Effector memory CD4-positive, alpha-beta T cell (primary cell): ENCODE results near the gene LEKR1.

Experiments used
- DNase-seq, 3 donors: peaks; one replicate each; pipeline ENCODE4 v3.0.0-alpha.2; 2020
- H3K27ac ChIP-seq: 2 replicates; pipeline ENCODE4 v1.7.0; 2013; ENCODE audit warnings: mild to moderate bottlenecking, low read length, moderate library complexity; ENCODE audit not compliant: insufficient read depth, poor library complexity, severe bottlenecking
- H3K27me3 ChIP-seq: replicated peaks from 2 replicates; pipeline ENCODE4 v1.7.0; 2013; ENCODE audit warnings: mild to moderate bottlenecking, low read length; ENCODE audit not compliant: insufficient read depth, control insufficient read depth, poor library complexity, severe bottlenecking
- H3K36me3 ChIP-seq: 2 replicates; pipeline ENCODE4 v1.7.0; 2013; ENCODE audit warnings: mild to moderate bottlenecking, low read length, moderate library complexity; ENCODE audit not compliant: control insufficient read depth, insufficient read depth
- H3K4me1 ChIP-seq: 2 replicates; pipeline ENCODE4 v1.7.0; 2013; ENCODE audit warnings: low read length, mild to moderate bottlenecking; ENCODE audit not compliant: control insufficient read depth, insufficient read depth, poor library complexity, severe bottlenecking
- H3K4me3 ChIP-seq: 2 replicates; pipeline ENCODE4 v1.7.0; 2013; ENCODE audit warnings: low read length, low read depth, mild to moderate bottlenecking; ENCODE audit not compliant: insufficient read depth, poor library complexity, severe bottlenecking
- H3K9me3 ChIP-seq: 2 replicates; pipeline ENCODE4 v1.7.0; 2013; ENCODE audit warnings: mild to moderate bottlenecking, low read length, moderate library complexity; ENCODE audit not compliant: control insufficient read depth

Gene LEKR1

DNA sequence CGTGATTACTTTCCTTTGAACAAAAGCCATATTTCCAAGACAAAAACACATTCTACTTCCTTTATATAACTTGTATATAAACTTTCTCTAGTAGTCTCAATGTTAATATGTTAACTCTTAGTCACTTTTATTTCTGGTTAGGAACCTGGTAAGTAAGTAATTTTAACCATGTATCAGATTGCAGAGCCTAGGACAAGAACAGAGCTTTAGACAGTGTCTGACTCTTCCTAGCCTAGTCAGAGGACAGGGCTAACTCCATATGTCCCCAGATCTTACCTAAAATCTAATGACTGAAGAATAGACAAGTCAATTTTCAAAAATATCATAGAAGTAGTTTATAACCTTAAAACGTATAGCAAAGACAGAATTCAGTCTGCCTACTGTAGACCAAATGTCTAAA lies 8.3 kb downstream of the LEKR1 start:
- Histone ChIP-seq H3K4me3 (no peak overlapping the region), H3K9me3 (no peaks in the 10 kb centered on the region), H3K27ac (no peak overlapping the region), H3K27me3 (no peaks in the 10 kb centered on the region), H3K4me1 (no peaks in the 10 kb centered on the region), H3K36me3 (no peaks in the 10 kb centered on the region)
- no peak for DNase-seq

DNA sequence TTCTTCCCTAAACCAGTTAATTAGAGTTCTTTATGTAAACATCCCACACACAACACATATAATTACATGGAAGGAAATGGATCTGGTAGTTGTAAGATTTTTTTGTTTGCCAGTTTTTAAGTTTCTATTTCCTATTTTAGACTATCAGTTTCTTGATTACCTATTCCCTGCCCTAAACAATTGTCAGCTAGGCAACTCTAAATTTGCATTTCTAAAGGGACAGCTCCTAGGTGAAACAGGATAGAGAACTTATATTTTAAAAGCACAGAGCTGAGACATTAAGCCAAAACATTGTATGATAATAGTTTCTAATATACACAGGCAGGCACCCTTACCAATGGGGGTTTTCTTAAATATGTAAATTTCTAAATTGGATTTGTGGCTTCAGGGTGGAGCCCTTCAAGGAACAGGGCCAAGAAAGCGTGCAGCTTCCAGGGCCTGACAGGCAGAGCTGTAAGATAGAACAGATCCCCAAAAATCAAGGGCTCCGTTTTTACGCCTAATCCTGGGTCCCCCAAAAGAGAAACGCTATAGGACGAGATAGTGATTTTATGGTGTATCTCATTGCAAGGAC lies 8.9 kb downstream of the LEKR1 start:
- H3K4me1 ChIP-seq = no peaks in the 10 kb centered on the region
- DNase-seq = no peak
- no peak overlapping the region for H3K4me3 ChIP-seq
- no peaks in the 10 kb centered on the region for H3K9me3 ChIP-seq
- H3K36me3 ChIP-seq = no peaks in the 10 kb centered on the region
- H3K27ac ChIP-seq = no peak overlapping the region
- H3K27me3 ChIP-seq = no peaks in the 10 kb centered on the region

DNA sequence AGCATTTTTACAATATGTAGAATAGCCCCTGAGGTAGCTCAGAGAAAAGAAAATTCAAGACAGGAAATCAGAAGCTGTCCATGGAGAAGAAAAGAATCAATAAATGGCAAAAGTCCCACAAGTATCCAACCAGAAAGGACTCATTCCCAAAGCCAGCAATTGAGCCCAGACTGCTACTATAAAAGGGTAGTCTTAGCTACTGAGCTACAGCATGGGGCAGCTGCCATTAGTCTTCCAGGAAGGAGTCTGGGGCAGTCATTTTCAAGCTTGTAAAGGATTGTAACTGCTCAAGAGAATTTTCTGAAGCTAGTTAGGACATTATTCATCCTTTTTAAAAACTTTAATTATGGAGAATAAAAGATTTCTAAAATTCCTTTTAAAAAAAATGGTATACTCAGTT lies 10.5 kb downstream of the LEKR1 start:
- Histone ChIP-seq H3K4me3 (no peak overlapping the region), H3K27me3 (no peaks in the 10 kb centered on the region), H3K27ac (no peak overlapping the region), H3K9me3 (no peaks in the 10 kb centered on the region), H3K36me3 (no peaks in the 10 kb centered on the region), H3K4me1 (no peaks in the 10 kb centered on the region)
- DNase-seq = no peak

DNA sequence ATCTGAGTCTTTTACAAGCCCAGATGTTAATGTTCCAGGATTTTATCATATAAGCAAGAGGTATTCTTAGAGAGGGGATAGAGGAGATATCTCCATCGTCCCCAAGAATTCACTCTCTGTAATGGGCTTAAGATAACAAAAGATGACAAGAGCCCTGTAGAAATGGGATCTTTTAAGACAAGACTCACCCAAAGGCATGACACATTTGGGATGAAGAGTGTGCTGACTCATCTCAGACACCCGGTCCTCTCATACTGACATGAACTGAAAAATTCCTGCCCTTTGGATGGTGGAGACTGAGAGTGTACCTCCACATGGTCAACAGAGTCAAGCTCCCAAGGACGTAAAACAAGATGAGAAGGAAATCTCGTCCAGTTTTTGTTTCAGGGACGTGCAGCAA lies 11.0 kb downstream of the LEKR1 start:
- Histone ChIP-seq H3K4me1 (no peaks in the 10 kb centered on the region), H3K36me3 (no peaks in the 10 kb centered on the region), H3K4me3 (no peak overlapping the region), H3K9me3 (no peaks in the 10 kb centered on the region), H3K27ac (no peak overlapping the region), H3K27me3 (no peaks in the 10 kb centered on the region)
- no peak for DNase-seq

DNA sequence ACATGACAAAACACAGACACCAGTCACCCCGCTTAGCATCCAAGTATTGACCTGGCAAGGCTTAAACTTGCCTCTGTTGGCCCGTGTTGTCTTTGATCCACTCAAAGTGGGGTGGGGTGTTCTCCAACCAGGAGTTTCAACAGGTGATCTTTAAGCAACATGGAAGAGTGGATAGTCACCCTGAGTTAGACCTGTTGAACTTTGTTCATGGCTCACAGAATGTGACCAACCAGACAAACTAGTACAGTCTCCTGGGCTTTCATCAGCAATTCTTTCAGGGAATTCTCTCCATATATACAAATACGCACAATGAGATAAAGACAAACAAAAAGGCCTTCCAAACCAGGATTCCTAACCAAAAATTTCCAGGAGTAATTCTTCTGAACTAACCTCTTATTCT lies 11.9 kb downstream of the LEKR1 start:
- Histone ChIP-seq H3K36me3 (no peaks in the 10 kb centered on the region), H3K4me3 (no peak overlapping the region), H3K9me3 (no peaks in the 10 kb centered on the region), H3K27ac (no peak overlapping the region), H3K27me3 (no peaks in the 10 kb centered on the region), H3K4me1 (no peaks in the 10 kb centered on the region)
- DNase-seq = no peak

DNA sequence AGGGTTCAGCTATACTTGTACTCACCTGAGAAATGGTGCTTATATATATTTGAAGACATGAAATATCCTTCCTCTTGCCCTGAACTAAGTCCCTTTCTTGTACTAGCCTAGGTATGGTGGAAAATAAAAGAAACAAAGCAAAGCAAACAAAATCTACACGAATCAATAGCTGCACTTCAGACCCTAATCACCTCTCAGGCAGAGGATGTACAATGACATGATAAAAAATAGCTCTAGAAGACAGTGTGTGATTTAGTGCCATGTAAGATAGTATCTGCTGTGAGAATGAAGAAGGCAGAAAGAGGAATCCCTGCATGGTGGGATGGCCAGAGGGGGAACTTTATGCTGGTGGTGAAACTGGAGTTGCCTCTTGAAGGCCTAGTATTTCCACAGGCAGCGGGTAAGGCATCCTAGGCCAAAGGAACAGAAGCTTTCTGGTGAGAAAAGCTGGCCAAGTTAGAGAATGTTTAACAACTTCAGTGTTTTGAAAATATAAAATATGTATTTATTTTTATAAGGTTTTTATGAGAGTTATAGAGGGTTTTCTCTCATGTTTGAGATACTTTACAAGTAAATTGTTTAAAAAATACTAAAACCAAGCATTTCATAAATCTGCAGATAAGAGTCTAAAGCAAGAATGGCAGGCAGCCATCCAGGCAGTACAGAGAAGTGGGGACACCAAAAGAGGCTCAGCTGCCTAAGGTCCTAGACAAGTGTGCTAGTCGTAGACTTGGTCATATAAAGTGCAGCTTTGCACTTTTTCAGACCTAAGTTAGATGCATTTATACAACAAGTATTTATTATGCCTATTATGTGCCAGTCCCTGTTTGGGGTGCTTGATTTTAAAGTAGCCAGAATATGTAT lies 14.9 kb downstream of the LEKR1 start:
- Histone ChIP-seq H3K9me3 (no peaks in the 10 kb centered on the region), H3K36me3 (no peaks in the 10 kb centered on the region), H3K4me3 (no peak overlapping the region), H3K4me1 (no peaks in the 10 kb centered on the region), H3K27me3 (no peaks in the 10 kb centered on the region), H3K27ac (no peak overlapping the region)
- no peak for DNase-seq

DNA sequence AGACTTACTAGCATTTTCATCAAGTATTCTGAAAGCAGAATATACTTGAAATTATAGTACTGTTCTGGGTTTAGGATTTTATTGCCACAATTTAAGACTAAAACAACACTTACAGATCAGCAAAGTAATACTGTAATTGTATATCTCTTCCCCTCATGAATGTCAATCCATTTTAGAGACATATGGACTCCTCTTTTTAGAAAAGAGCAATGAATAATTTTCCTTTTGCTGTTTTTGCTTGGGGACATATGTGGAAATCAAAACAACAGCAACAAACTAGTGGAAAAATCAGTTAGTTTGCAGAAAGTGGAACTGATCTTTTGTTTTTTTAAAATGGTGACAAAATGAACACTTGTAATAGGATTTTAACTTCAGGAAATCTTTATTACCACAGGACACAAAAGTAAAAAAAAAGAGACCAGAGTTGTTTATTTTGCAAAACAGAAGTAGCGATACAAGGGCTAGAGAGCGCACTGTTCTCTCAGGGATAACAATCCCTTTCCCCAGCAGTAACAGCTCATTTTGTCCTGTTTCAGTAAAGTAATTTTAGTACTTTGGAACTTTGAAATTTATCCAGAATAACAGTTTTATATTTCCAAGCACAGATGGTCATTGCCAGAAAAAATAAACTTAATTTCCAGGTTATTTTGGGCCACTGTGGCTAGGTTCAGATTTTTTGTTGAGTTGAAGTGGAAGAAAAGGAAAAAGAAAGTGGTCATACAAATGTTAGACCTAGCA lies 17.1 kb downstream of the LEKR1 start:
- Histone ChIP-seq H3K36me3 (no peaks in the 10 kb centered on the region), H3K4me3 (no peak overlapping the region), H3K27me3 (no peaks in the 10 kb centered on the region), H3K9me3 (no peaks in the 10 kb centered on the region), H3K4me1 (no peaks in the 10 kb centered on the region), H3K27ac (no peak overlapping the region)
- no peak for DNase-seq

DNA sequence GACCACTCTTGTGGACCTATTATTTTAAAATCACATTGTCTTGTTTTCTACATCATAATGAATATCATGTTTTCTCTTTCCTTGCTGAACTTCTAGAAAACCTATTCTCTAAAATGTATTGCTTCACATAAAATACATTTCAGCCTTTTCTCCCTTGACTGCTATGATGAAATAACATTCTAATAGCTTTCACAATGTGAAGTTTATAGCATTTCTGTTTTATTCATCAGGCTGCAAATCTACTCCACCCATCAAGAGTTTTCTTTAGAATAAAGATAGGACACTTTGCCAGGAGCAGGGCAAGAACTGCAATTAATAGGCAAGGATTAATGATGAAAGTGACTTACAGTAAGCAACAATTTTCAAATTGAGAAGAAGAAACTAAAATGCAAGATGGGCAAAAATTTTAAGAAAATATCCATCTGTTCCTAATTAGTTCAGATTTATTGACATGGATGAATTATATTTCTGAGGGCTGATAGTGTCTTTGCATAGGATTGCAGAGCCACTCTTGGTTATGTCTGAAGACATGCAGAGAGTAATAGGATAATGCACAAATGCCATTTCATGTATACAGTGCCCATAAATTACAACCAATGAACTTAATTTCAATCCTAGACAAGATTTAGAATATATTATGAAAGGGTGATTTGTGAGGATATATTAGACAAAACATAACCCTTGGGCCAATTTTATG lies 21.7 kb downstream of the LEKR1 start:
- Histone ChIP-seq H3K4me1 (no peaks in the 10 kb centered on the region), H3K27me3 (no peaks in the 10 kb centered on the region), H3K27ac (no peak overlapping the region), H3K9me3 (no peaks in the 10 kb centered on the region), H3K4me3 (no peak overlapping the region), H3K36me3 (no peaks in the 10 kb centered on the region)
- no peak for DNase-seq

DNA sequence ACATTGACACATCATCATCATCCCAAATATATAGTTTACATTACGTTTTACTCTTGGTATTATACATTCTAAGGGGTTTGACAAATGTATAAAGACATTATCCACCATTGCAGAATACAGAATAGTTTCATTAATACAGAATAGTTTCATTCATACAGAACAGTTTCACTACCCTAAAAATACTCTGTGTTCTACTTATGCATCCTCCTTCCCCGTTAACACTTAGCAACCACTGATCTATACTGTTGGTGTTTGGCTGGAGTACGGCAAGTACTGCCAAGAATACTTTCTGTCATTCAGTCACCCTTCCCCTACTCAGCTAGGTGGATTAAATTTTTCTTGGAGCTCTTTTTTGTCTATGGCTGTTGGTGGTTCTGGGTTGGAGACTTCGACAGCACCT lies 33.4 kb downstream of the LEKR1 start:
- no peaks in the 10 kb centered on the region for H3K9me3 ChIP-seq
- H3K36me3 ChIP-seq = no peaks in the 10 kb centered on the region
- no peaks in the 10 kb centered on the region for H3K27me3 ChIP-seq
- no peak overlapping the region for H3K4me3 ChIP-seq
- H3K4me1 ChIP-seq = no peaks in the 10 kb centered on the region
- no peak overlapping the region for H3K27ac ChIP-seq
- DNase-seq = no peak
